K562 (cell line): Measurements from ENCODE around the gene SDR39U1. TPM values are rescaled to one million over a fixed set of nuclear protein-coding genes. Genes with fewer than 3 reads are reported as not detected.

ENCODE experiments used
- ATAC-seq: fragments of 200-7000 bp; cut with Tn5 transposase; 3 replicates; pipeline ENCODE4 v1.9.1; 2020; ENCODE audit warnings: moderate library complexity
- BruUV-seq: library from RNA; stranded (reverse); fragments of 400-500 nt; replicated peaks from 2 replicates; lab custom pipeline; 2021; lab: Mats Ljungman, UMichigan
- CTCF ChIA-PET: fragments of 300-600 bp; formaldehyde crosslinking; extraction: SDS; loops from one replicate; lab custom pipeline; 2021; ENCODE audit warnings: low intra/inter-chr PET ratio; lab: Yijun Ruan, JAX
- POLR2A ChIA-PET: fragments of 300-600, 350-650 bp; sonication (Branson Sonifier 250); formaldehyde crosslinking; extraction: SDS; loops from one replicate; lab custom pipeline; 2021; ENCODE audit warnings: antibody characterized with exemption, inconsistent platforms; lab: Yijun Ruan, JAX
- DNase-seq, 4 experiments: peaks; one replicate each; pipeline versions ENCODE4 v3.0.0 to v3.0.0-alpha.2; 2011 to 2018; ENCODE audit warnings: low spot score in 3 of 4, mixed read lengths in 3 of 4; ENCODE audit errors: extremely low read depth in 1 of 4
- FAIRE-seq: peaks from 2 replicates; lab custom pipeline; 2011; peaks lifted over from hg19 to GRCh38; lab: Jason Lieb, UNC
- H2AFZ ChIP-seq: 2 replicates; pipeline ENCODE4 v1.6.0; 2011; ENCODE audit warnings: low read depth, low read length, control low read depth, inconsistent platforms
- H3K27ac ChIP-seq: fragments of 200-600 bp; 3 replicates; pipeline ENCODE4 v1.8.0; 2011; ENCODE audit warnings: low read depth, mild to moderate bottlenecking, control low read depth, inconsistent platforms, low read length, moderate library complexity, mixed read lengths; ENCODE audit errors: extremely low read depth
- H3K27me3 ChIP-seq, 2 experiments: fragments of 300-600 bp in 1 of 2; 2 replicates in 1 of 2; 3 replicates in 1 of 2; pipeline versions ENCODE4 v1.6.0 to v1.8.0; 2011; ENCODE audit warnings: inconsistent platforms in 2 of 2, low read length in 2 of 2, mild to moderate bottlenecking in 1 of 2, mixed read lengths in 1 of 2, moderate library complexity in 1 of 2; ENCODE audit not compliant: control insufficient read depth in 2 of 2, insufficient read depth in 2 of 2
- H3K36me3 ChIP-seq: fragments of 300-600 bp; 3 replicates; pipeline ENCODE4 v1.8.0; 2011; ENCODE audit warnings: mild to moderate bottlenecking, low read length, inconsistent platforms; ENCODE audit not compliant: control insufficient read depth, insufficient read depth
- H3K4me1 ChIP-seq, 2 experiments: fragments of 200-600 bp in 1 of 2; replicated peaks in 1 of 2; 2 replicates in 1 of 2; 3 replicates in 1 of 2; pipeline versions ENCODE4 v1.5.1 to v1.8.0; 2011; ENCODE audit warnings: inconsistent platforms in 2 of 2, low read length in 2 of 2, mild to moderate bottlenecking in 1 of 2, mixed read lengths in 1 of 2, moderate library complexity in 1 of 2; ENCODE audit not compliant: control insufficient read depth in 2 of 2, insufficient read depth in 2 of 2
- H3K4me2 ChIP-seq: 2 replicates; pipeline ENCODE4 v1.6.1; 2011; ENCODE audit warnings: low read length, control low read depth, inconsistent platforms, mixed read lengths; ENCODE audit not compliant: insufficient read depth
- H3K4me3 ChIP-seq: fragments of 200-600 bp; sonication (generic), shearing (Covaris generic); 2 replicates; pipeline ENCODE4 v1.5.1; 2016; ENCODE audit warnings: control low read depth, inconsistent platforms
- H3K79me2 ChIP-seq: fragments of 200-600 bp; 3 replicates; pipeline ENCODE4 v1.8.0; 2011; ENCODE audit warnings: low read length, inconsistent platforms; ENCODE audit not compliant: control insufficient read depth, insufficient read depth
- H3K9ac ChIP-seq, 2 experiments: 2 replicates each; pipeline versions ENCODE4 v1.6.0 to v1.6.1; 2011; ENCODE audit warnings: low read depth in 2 of 2, low read length in 2 of 2, control low read depth in 1 of 2, inconsistent platforms in 1 of 2, mild to moderate bottlenecking in 1 of 2, mixed read lengths in 1 of 2; ENCODE audit not compliant: insufficient read depth in 1 of 2
- H3K9me1 ChIP-seq: one replicate; pipeline ENCODE4 v1.6.0; 2011; ENCODE audit warnings: inconsistent platforms, mild to moderate bottlenecking, low read length, moderate library complexity; ENCODE audit not compliant: control insufficient read depth, insufficient read depth
- H3K9me3 ChIP-seq: replicated peaks from 2 replicates; pipeline ENCODE4 v1.5.1; 2011; ENCODE audit warnings: low read depth, low read length, inconsistent platforms; ENCODE audit not compliant: control insufficient read depth, insufficient read depth
- H4K20me1 ChIP-seq: replicated peaks from 2 replicates; pipeline ENCODE4 v1.6.1; 2011; ENCODE audit warnings: low read length, inconsistent platforms, mixed read lengths; ENCODE audit not compliant: control insufficient read depth, insufficient read depth
- CBX2 ChIP-seq: fragments of 200-600 bp; sonication (generic); IDR thresholded peaks from one replicate; pipeline ENCODE4 v1.6.1; 2012; ENCODE audit warnings: mild to moderate bottlenecking, low read length, inconsistent platforms; ENCODE audit not compliant: insufficient read depth, poor library complexity, severe bottlenecking
- CC2D1A ChIP-seq: fragments of 450-650 bp; IDR thresholded peaks from 2 replicates; pipeline ENCODE4 v1.6.1; 2017; ENCODE audit warnings: mild to moderate bottlenecking
- KDM5B ChIP-seq: fragments of 200-600 bp; sonication (generic); IDR thresholded peaks from 2 replicates; pipeline ENCODE4 v1.6.1; 2012; ENCODE audit warnings: low read depth, mild to moderate bottlenecking, moderate library complexity, low read length, control low read depth, inconsistent platforms; ENCODE audit not compliant: insufficient replicate concordance
- MYNN ChIP-seq, 2 experiments: sonication (generic); formaldehyde crosslinking in 1 of 2; IDR thresholded peaks; 2 replicates each; pipeline versions ENCODE4 v1.5.0 to v1.6.1; 2016 to 2020; ENCODE audit warnings: antibody characterized with exemption in 1 of 2, missing genetic modification reagents in 1 of 2
- ZNF175 ChIP-seq: fragments of 200-800 bp; sonication (Bioruptor generic); IDR thresholded peaks from 2 replicates; pipeline ENCODE4 v1.6.1; 2016; ENCODE audit warnings: low read depth, mild to moderate bottlenecking, missing genetic modification characterization, missing compliant biosample characterization
- ZNF263 ChIP-seq: sonication (generic); formaldehyde crosslinking; IDR thresholded peaks from 2 replicates; pipeline ENCODE4 v1.8.0; 2022; ENCODE audit warnings: mild to moderate bottlenecking, missing genetic modification reagents, borderline replicate concordance
- WGBS: fragments of 100-300 bp; shearing (Covaris generic); methylation state at CpG from one replicate; pipeline ENCODE4 v1.1.6; 2016; ENCODE audit warnings: low coverage, mixed read lengths; ENCODE audit not compliant: insufficient coverage; ENCODE audit errors: missing lambda C conversion rate; 5-methylcytosine and 5-hydroxymethylcytosine counted together
- in situ Hi-C: fragments of 300-500 bp; cut with MboI; formaldehyde crosslinking; loops from 4 replicates; pipeline ENCODE4 v1.15.0; 2018; ENCODE audit warnings: inconsistent platforms, mixed read lengths
- intact Hi-C: fragments of 100-400 bp; cut with micrococcal nuclease; formaldehyde crosslinking; loops from 2 replicates; pipeline ENCODE4 v1.14.2; 2022
- polyA plus RNA-seq, 8 experiments: library from polyadenylated mRNA; depleted of rRNA in 4 of 8; stranded (reverse) in 5 of 8; unstranded in 3 of 8; fragments of >200 nt; fragmentation: Nextera tagmentation in 2 of 8; fragmentation: Illumina TruSeq in 1 of 8; extraction: Ambion mirVana in 2 of 8; extraction: Trizol in 1 of 8; gene quantifications; 2 replicates each; pipeline versions ENCODE4 v1.2.1 to v1.2.3, GENCODE V29; 2011 to 2014; ENCODE audit warnings: inconsistent platforms in 1 of 8, missing spikeins in 1 of 8
- total RNA-seq, 7 experiments: library from RNA; depleted of rRNA in 6 of 7; stranded (reverse); fragments of >200 nt in 6 of 7; fragmentation: Illumina TruSeq in 2 of 7; extraction: Trizol in 2 of 7; gene quantifications; 2 replicates each; pipeline versions ENCODE4 v1.2.1 to v1.2.3, GENCODE V29; 2011 to 2021; ENCODE audit warnings: low replicate concordance in 1 of 7

The SDR39U1 gene
- total and polyA plus RNA-seq, 9 of the 15 experiments (the other 6 are each of a cell fraction or from before 2014, with no cell fraction given), result 10.4 to 56.1 (median 19.8) TPM

DNA sequence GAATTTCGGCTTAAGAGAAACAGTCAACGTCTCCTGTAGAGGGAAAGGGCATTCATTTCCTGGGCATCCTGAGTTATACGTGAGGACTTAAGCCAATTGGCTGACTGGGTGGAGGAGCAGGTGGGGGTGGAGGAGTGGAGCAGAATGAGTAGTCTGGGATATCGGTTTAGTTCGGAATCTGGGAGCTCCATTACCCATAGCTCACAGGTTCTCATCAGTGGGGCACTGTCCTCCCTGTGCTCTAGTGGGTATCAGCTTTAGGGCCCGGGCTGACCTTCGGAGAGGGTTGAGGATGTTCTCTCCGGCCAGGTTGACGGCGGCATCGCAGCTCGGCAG, 704 bp downstream of the SDR39U1 start:
- DNase-seq, result no peak
- Histone ChIP-seq H3K4me1 (peaks cover 0 to 10% of the 10 kb centered on the region in 2 experiments; a peak in 2 of 5 replicates), H3K36me3 (peaks cover 47% of the 10 kb centered on the region), H3K9me3 (no peaks in the 10 kb centered on the region), H3K4me2 (peak overlapping the region; percentile 98), H3K9me1 (no peaks in the 10 kb centered on the region), H3K27me3 (no peaks in the 10 kb centered on the region), H4K20me1 (no peaks in the 10 kb centered on the region), H2AFZ (peak overlapping the region; percentile 96), H3K79me2 (peaks cover 23% of the 10 kb centered on the region), H3K4me3 (peak overlapping the region; percentile 68), H3K27ac (peak overlapping the region; percentile 91), H3K9ac (peak overlapping the region; percentile 91 to 94)
- FAIRE-seq, result no peak
- CTCF ChIA-PET, result no interaction called here
- intact Hi-C loops (no loop called here), in situ Hi-C loops (no loop called here)
- POLR2A ChIA-PET, result interaction anchor here (0.6 to 3.6 kb wide), 7 partner anchors 11 to 1377 kb away, joined by 3 to 43 read pairs (median 3); partner anchors contain the start of genes CBLN3 and KHNYN
- BruUV-seq, result no TSS peak
- peak; percentile 32; the same call in 1 of the 2 replicates for TF ChIP-seq ZNF263
- TF ChIP-seq KDM5B, result peak; percentile 2
- TF ChIP-seq CC2D1A, result no peak
- no peak for TF ChIP-seq MYNN (IDR thresholded peaks at IDR 0.05)
- TF ChIP-seq MYNN (CRISPR knock-in tag; IDR thresholded peaks at IDR 0.05), result no peak
- 0 out of 2 replicates have a peak, but pooled peaks have one; percentile 6 for TF ChIP-seq ZNF175 (CRISPR knock-in tag)
- WGBS, result 0% methylated on average over 5 of the region's 12 CpGs
- no peak for ATAC-seq

GRCh38 chr14:24441485-24441884, 1.1 kb downstream of the SDR39U1 start:
- H3K4me3 ChIP-seq, result peak overlapping the region; percentile 68
- no peak overlapping the region for H2AFZ ChIP-seq
- BruUV-seq, result no TSS peak
- peak overlapping the region; percentile 98 for H3K4me2 ChIP-seq
- in situ Hi-C loops (no loop called here), intact Hi-C loops (no loop called here)
- H3K9me3 ChIP-seq, result no peaks in the 10 kb centered on the region
- DNase-seq, result peak in 1 of 4 experiments; percentile 1
- peaks cover 23% of the 10 kb centered on the region for H3K79me2 ChIP-seq
- CTCF ChIA-PET, result no interaction called here
- H3K4me1 ChIP-seq, result peaks cover 0 to 10% of the 10 kb centered on the region in 2 experiments; a peak in 2 of 5 replicates
- H3K9me1 ChIP-seq, result no peaks in the 10 kb centered on the region
- 54% methylated on average over 5 of the region's 5 CpGs for WGBS
- H3K27ac ChIP-seq, result peak overlapping the region; percentile 91; the same call in 2 of the 3 replicates
- no peaks in the 10 kb centered on the region for H4K20me1 ChIP-seq
- FAIRE-seq, result no peak
- H3K36me3 ChIP-seq, result peaks cover 51% of the 10 kb centered on the region
- POLR2A ChIA-PET, result interaction anchor here (0.7 to 3.6 kb wide), 4 partner anchors 11 to 1376 kb away, joined by 3 to 43 read pairs (median 3); partner anchors contain the start of genes CBLN3 and KHNYN
- peak; percentile 9 for TF ChIP-seq KDM5B
- no peak for TF ChIP-seq CBX2
- no peak for ATAC-seq
- H3K27me3 ChIP-seq, result no peaks in the 10 kb centered on the region
- peak overlapping the region; percentile 48 to 91; a peak in 3 of 4 replicates for H3K9ac ChIP-seq
